Tongue (tissue), 2 donors: ENCODE results near the gene OBSCN. TPM values are rescaled to one million over a fixed set of nuclear protein-coding genes. Genes with fewer than 3 reads are reported as not detected.
"Not testable (repeated sequence)": the region's sequence is repeated elsewhere in the genome, so short reads cannot be mapped to it uniquely, and the experiment has no call there.

Source experiments
- DNase-seq: peaks from one replicate; pipeline ENCODE4 v3.0.0-alpha.2; 2015
- total RNA-seq: library from RNA; depleted of rRNA; stranded (reverse); fragments of >200 nt; gene quantifications from one replicate; pipeline ENCODE4 v1.2.3, GENCODE V29; 2014

The OBSCN gene
- total RNA-seq, 1 donor from 2014 or later, result 640 TPM

DNA sequence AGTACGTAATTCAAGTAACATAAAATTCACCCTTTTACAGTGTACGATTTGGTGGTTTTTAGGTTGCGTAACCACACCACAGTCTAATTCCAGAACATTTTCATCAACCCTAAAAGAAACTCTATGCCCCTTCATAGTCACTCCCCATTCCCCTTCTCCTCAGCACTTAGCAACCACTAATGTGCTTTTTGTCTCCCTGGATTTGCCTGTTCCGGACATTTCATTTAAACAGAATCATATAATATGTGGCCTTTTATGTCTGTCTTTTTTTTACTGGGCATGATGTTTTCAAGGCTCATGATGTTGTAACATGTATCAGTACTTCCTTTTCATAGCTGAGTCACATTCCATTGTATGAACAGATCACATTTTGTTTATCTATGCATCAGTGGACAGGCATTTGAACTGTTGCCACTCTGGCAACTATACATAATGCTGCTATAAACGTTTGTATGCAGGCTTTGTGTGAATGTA, 20.8 kb downstream of the OBSCN start:
- DNase-seq, result no peak

DNA sequence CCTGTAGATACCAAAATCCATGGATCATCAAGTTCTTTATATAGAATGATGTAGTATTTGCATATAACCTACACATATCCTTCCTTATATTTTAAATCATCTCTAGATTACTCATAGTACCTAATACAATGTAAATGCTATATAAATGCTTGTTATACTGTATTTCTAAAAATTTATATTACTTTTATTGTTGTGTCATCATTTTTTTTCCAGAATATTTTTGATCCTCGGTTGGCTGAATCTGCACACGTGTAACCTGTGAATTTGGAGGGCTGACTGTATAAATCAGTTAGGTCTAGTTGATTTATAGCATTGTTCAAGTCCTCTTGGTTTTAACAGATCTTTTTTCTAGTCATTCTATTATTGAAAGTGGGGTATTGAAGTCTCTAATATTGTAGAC, 23.3 kb downstream of the OBSCN start:
- DNase-seq, result no peak

DNA sequence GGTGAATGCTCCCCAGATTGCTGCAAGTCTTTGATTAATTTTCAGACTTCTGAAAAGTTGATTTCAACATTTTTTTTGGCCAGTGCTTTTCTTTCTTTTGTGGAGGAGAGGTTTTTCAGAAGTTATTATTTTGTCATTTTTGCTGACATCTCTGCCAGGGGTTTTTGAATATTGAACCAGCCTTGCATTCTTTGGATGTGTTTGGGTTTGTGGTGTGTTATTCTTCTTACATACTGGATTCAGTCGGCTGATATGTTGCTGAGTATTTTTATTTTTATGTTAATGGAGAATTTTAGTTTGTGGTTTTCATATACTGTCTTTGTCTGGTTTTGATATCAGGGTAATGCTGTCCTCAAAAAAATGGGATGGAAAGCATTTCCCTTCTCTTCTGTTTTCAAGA, 25.3 kb downstream of the OBSCN start:
- DNase-seq, result no peak

DNA sequence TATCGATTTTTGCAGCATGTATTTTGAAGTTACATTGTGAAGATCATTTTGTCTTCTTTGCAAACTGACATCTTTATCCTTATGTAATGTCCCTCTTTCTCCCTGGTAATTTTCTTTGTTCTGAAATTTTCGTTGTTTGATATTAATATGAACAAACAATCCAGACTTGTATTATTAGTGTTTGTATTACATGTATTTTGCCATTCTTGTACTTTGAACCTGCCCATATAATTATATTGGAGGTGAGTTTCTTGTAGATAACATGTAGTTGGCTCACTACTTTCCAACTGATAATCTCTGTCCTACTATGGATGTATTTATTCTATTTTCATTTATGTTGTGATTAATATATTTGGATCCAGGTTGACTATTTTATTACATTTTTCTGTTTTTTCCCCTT, 27.1 kb downstream of the OBSCN start:
- DNase-seq, result no peak

DNA sequence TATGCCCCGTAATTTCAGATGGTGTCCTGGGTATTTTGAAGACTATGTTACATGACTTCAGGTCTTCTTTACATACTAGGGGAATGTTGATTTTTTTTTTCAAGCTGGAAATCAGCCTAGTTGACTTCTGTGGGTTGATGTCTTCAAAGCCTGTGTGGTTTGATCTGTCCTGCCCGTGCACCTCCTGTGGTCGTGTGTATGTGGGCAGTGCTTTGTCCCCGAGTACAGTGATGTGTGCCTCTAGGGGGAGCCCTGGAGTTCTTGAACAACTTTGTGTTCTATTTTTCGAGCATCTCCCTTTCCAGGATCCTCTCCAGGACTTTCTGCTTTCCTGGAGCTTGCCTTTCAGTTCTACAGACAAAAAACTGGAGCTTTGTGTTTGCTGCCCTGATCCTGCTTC, 28.9 kb downstream of the OBSCN start:
- DNase-seq, result peak; percentile 16

DNA sequence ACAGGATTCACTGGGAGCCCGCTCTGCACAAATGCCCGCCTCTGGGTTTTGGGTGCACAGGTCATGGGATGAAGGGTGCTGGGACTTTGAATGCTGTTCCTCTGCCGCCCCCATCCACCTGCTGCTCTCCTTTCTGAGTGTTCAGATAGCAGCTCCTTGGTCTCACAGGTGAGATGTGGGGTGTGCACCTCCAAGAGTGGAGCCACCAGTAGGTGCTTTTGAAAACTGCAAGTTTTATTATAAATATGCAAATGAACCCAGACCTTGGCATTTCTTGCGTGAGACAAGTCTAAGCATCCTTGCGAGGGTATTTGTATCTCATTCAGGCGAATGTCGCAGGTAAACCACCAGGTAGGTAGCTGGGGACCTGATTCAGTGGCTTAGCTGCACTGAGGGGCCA, 30.2 kb downstream of the OBSCN start:
- no peak for DNase-seq

DNA sequence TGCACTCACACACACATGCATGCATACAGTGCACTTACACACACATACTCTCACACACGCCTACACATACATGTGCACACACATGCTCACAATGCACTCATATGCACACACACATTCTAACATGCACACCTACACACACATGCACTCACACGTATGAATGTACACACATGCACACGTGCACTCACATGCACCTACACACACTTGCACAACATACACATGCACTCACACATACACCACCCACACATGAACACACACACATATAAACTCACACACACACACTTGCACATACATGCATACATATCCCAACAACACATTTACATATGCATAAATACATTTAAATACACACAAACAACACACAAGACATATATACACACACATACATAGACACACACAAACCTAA, 30.6 kb downstream of the OBSCN start:
- DNase-seq, result no peak

DNA sequence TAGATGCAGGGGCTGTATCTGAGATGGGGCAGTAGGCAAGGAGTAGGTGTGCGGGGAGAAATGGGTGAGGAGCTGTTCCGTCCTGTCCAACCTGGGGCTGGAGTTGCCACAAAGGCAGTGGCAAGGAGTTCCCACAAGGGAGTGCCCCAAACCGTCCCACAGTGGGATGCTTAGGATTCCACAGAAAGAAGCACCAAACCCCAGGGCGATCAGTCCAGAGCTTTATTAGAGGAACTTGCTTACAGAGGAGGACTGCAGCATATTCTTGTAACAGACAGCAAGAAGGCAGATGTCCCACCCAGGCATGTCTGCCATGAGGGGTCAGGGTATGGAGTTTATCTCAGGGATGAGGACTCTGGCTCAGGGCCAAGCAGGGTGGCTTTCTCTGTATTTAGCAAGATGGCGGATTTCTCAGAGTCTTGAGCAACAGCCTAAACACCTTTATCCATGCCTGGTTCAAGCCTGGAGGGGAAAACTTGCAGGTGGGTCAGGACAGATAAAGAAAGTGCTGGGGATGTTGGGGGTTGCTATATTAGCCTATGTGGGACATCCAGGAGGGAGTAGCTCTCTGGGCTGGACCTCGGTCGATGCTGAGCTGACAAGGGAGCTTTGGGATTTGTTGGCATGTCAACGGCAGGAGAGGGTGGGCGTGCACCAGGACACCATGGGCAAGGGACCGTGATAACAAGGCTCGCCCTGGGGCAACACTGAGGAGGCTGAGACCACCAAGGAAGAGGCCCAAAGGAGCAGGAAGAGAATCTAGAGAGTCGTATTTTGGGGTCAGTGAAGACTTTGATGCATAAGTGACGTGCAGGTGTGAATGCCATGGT, 32.8 kb downstream of the OBSCN start:
- no peak for DNase-seq

DNA sequence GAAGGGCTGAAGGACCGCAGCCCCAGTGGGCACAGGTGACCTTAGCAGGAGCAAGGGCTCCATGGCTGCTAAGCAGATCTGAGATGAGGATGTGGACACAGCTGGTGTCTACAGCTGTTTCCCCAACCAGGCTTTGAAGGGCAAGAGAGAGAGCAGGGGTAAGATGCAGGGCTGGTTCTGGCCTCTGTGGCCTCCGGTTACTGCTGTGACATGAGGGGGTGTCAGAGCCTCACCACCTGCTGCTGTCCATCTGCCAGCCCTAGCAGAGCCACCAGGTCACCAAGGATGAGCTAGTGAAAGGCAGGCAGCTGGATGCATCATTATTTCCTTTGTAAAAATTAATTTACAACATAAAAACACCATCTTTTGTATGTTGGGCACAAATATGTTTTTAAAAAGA, 33.4 kb downstream of the OBSCN start:
- DNase-seq, result peak; percentile 47

DNA sequence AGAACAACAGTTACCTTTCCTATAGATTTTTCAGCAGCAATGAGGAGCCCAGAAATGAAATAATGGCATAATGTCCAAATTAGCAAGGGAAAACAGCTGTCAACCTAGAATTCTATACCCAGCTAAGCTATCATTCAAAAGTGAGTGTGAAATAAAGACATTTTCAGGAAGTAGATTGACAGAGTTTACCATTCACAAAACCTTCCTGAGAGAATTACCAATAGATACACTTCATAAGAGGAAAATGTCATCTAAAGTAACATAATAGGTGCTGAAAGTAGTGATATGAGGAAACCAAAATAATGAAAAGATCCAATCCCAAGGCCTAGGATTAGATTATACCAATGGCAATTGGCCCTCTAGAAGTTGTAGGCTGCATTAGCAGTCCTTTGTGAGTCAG, 34.6 kb downstream of the OBSCN start:
- DNase-seq, result no peak

DNA sequence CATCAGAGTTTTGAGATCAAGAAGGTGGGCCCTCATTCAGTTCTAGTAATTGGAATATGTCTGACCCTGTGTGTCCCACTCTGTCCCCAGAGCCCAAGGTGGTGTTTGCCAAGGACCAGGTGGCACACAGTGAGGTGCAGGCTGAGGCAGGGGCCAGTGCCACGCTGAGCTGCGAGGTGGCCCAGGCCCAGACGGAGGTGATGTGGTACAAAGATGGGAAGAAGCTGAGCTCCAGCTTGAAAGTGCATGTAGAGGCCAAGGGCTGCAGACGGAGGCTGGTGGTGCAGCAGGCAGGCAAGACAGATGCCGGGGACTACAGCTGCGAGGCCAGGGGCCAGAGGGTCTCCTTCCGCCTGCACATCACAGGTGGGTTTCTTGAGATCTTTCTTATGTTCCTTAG, 35.2 kb downstream of the OBSCN start:
- no peak for DNase-seq

DNA sequence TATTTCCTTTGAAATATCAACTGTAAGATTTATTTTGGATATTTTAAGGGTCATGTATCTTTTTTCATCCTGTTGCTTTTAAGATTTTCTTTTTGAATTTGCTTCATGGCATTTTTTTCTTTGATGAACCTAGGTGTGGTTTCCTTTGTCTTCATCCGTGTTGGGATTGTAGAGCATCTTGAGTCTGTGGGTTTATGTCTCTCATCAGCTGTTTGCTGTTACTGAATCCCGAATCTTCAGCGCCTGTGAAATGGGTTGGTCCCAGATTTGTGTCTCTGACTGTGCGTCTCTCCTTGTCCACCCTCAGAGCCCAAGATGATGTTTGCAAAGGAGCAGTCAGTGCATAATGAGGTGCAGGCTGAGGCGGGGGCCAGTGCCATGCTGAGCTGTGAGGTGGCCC, 36.1 kb downstream of the OBSCN start:
- DNase-seq, result not testable (repeated sequence)

DNA sequence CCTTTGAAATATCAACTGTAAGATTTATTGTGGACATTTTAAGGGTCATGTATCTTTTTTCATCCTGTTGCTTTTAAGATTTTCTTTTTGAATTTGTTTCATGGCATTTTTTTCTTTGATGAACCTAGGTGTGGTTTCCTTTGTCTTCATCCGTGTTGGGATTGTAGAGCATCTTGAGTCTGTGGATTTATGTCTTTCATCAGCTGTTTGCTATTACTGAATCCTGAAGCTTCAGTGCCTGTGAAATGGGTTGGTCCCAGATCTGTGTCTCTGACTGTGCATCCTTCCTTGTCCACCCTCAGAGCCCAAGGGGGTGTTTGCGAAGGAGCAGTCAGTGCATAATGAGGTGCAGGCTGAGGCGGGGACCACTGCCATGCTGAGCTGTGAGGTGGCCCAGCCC, 37.3 kb downstream of the OBSCN start:
- DNase-seq, result no peak

DNA sequence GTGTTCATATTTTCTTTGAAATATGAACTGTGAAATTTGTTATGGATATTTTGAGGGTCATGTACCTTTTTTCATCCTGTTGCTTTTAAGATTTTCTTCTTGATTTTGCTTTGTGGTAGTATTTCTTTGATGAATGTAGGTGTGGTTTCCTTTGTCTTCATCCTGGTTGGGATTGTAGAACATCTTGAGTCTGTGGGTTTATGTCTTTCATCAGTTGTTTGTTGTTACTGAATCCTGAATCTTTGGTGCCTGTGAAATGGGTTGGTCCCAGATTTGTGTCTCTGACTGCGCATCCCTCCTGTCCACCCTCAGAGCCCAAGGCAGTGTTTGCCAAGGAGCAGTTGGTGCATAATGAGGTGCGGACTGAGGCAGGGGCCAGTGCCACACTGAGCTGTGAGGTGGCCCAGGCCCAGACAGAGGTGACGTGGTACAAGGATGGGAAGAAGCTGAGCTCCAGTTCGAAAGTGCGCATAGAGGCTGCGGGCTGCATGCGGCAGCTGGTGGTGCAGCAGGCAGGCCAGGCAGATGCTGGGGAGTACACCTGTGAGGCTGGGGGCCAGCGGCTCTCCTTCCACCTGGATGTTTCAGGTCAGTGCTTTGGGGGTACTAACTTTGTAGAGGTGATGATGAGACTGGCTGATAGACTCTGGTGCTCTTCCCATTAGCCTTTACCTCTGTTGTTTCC, 38.5 kb downstream of the OBSCN start:
- no peak for DNase-seq

DNA sequence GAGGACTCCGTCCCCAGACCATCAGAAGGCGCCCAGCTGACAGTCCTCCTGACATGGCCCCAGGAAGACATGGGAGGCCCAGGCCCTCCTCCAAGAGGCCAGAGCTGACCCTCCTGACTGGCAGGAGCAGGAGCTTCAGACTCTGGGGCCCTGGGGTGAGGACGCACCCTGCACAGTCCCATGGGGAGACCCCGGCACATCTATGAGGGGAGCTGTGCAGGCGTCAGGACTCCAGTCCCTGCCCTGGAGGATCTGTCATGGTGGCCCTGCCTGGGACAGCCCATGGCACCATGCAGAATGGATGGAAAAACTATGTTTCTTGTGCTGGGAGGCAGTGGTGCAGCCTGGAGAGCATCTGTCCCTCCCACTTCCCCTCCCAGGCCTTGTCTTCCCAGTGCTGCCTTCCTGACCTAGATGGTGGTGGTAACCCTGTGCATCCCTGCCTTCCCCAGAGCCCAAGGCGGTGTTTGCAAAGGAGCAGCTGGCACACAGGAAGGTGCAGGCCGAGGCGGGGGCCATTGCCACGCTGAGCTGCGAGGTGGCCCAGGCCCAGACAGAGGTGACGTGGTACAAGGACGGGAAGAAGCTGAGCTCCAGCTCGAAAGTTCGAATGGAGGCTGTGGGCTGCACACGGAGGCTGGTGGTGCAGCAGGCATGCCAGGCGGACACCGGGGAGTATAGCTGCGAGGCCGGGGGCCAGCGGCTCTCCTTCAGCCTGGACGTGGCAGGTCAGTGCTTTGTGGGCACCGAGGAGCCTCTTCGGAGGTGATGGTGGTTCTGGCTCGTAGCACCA, 41.9 kb downstream of the OBSCN start:
- DNase-seq, result no peak

DNA sequence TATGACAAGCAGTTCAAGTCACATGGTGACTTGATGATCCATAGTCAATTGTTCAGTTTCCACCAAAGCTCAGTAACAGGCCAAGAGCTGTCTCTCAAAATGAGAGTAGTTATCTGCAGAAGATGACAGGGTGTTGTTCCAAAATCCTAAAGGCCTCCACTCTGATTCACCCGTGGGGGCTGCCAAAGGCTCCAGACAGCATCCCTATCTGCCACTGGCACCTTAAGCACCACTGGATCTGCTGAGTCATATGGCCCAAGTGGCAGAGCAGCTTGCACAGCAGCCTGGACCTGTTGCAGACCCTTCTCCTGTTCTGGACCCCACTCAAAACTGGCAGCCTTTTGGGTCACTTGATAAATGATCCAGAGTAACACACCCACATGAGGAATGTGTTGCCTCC, 44.6 kb downstream of the OBSCN start:
- DNase-seq, result not testable (repeated sequence)

DNA sequence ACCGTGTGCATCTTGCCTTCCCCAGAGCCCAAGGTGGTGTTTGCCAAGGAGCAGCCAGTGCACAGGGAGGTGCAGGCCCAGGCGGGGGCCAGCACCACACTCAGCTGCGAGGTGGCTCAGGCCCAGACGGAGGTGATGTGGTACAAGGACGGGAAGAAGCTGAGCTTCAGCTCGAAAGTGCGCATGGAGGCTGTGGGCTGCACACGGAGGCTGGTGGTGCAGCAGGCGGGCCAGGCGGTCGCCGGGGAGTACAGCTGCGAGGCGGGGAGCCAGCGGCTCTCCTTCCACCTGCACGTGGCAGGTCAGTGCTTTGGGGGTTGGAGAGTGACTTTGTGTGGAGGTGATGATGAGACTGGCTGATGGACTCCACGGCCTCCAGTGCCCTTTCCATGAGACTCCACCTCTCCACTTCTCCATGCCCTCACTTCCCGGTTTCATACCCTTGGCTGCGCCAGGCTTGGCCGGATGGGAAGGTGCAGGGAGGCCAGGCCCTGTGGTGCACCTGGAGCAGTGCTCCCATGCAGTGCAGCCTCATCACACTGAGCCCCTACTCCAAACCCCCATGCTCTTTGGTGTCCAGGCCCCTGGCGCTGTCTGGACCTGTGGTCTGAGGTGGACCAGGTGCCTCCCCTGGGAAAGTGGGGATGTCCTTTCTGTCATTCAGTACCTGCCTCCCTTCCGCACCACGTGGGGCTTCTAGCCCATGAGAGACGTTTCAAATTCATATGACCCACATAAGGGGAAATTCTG, 49.0 kb downstream of the OBSCN start:
- no peak for DNase-seq

DNA sequence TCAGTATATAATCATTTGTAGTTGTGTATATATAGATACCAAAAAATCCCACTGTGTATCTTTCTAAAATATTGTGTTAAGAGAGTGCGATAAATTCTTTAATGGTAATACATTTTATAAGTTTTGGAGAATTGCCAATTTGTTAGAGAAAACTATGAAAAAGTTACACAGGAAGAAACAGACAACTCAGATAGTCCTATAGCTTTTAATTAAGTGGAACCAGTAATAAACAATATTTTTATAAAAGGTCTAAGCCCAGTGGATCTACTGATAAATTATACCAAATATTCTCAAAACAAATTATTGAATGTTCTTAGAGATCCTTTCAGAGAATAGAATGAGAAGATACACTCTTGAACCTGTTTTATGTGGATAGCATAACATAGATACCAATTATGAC, 50.6 kb downstream of the OBSCN start:
- DNase-seq, result no peak

DNA sequence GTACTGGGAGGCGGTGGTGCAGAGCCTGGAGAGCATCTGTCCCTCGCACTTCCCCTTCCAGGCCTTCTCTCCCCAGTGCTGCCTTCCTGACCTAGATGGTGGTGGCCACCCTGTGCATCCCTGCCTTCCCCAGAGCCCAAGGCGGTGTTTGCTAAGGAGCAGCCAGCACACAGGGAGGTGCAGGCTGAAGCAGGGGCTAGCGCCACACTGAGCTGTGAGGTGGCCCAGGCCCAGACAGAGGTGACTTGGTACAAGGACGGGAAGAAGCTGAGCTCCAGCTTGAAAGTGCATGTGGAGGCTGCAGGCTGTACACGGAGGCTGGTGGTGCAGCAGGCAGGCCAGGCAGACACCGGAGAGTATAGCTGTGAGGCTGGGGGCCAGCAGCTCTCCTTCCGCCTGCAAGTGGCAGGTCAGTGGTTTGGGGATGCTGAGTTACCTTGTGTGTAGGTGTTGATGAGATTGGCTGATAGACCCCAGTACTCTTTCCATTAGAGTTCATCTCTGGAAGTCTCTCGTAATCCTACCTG, 51.6 kb downstream of the OBSCN start:
- no peak for DNase-seq

DNA sequence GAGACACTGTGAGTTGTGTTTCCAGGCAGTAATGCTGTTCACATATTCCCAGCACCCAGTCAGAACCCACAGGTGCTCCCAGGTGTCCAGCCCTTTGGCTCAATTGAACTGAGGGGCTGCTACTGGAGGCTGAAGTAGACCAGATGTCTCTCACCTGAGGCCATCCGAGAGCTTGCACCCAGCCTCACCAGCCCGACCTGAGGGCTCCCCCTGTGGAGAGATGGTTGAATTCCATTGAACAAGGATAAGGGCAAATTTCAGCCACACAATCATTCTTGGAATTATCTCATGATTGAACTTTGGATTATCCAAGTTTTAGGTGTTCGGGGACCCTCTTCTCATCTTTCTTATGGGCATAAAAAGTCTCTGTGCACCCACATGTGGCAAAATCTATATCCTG, 52.1 kb downstream of the OBSCN start:
- DNase-seq, result no peak

DNA sequence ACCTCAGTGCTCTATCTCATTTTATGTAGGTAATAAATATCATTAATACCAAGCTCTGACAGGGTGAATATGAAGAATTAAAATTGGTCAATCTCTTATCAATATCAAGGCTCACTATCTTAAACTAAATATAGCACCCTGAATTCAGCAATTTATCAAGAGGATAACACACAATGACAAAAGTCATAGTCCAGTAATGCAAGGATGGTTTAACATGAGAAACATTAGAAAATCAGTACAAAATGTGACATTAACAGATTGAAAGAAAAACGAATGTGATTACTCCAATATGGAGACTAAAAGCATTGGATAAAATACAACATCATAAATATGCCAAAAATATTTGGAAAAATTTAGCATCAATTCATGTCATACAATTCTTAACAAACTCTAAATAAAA, 53.9 kb downstream of the OBSCN start:
- DNase-seq, result no peak

DNA sequence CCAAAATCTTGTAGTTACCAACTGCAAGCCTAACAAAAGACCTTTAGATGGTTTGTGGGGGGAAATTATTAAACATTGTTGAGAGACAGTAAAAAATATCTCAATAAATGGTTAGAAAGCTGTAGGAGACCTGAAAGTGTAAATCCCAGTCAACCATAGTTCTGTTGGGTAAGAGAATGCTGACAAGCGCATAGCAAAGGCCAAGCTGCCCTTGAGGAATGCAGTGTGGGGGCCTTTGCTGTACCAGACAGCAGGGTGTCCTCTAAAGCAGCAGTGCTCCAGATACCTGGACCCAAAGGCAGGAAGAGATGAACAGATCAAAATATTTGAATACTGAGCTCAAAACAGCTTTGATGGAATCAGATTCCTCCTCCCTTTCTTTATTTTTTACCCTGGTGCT, 54.6 kb downstream of the OBSCN start:
- DNase-seq, result no peak
